Stimulated activated CD8-positive, alpha-beta memory T cell treated with anti-CD3 and anti-CD28 coated beads, Interleukin-15, amount 100 ng/mL, for 24 hours (primary cell): ENCODE data around the gene SMCO3.

ENCODE experiments used
- DNase-seq: peaks from one replicate; pipeline ENCODE4 v3.0.0-alpha.2; 2020; ENCODE audit warnings: low read depth

SMCO3 gene

DNA sequence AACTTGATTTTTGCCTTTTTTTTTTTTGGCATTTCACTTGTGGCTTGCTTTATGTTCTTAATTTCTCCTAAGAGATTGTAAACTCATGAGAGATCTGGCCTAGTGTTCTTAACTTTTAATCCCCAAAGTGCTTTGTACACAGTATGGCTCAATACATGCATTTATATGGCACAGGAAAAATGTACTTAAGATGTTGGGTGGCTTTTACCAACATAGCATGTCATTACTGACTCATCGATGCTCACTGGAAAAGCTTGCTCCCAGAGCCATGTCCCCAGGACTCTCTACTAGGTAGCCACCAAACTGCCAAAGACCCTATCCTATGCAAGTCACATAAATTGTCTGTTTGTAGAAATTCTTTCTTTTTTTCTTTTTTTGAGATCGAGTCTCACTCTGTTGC is 13.1 kb upstream of the SMCO3 start:
- no peak for DNase-seq

- no peak for DNase-seq
Measured at GRCh38 chr12:14826491-14826890, 12.5 kb upstream of the SMCO3 start.

GRCh38 chr12:14825256-14825655 is 11.3 kb upstream of the SMCO3 start:
- DNase-seq: no peak

GRCh38 chr12:14824012-14824634 is 10.1 kb upstream of the SMCO3 start:
- DNase-seq: no peak

DNA sequence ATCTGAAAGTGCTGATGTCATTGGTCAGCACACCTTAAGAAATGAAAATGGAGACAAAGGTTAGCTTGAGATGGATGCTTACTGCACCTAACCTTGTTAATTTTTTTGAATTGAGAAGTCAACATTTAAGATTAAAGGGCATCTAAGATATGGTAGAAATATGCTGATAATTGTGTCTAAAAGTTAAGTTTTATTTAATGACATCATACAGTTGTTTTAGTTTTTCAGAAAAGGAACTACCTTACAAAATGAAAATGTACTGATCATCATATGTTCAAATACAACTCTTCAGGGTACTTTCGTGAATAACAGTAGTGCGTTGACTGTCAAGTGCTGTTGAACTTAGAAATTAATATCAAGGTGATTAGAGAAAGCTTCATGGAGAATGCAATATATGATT is 2.5 kb downstream of the SMCO3 start:
- DNase-seq: no peak

GRCh38 chr12:14810953-14811483 is 3.0 kb downstream of the SMCO3 start:
- no peak for DNase-seq

DNA sequence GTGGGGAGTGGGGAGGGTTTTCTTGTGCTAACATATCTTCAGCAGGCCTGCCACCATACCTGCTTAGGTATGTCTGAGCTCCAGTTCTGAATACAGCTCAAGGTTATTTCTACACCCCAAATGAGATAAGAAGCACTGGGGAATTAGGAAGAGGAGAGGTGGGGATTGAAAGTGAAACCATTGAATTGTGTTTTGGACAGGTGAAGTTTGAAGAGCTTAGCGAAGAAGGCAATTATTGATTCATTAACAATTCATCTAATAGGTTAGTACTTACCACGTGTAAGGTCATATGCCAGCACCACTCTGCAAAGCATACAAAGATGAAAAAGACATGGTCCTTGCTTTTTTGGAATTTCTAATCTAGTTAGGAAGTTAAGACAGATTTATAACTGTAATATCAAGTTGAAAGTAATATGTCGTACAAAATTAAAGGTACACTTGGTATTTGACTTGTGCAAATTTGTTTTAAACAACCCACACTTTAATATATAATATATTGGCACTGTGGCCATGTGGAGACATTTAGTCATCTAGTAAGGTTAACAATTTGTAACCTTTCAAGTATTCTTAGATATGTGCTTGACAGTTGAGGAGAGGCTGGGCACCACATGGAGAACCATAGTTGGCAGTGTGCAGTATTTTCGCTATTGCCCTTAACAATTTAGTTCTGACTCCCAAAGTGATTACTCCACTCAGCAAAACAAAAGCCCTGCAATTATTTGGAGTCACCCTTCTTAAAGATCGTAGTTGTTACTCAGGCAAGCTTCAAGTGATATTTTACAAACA is 3.6 kb downstream of the SMCO3 start:
- no peak for DNase-seq

DNA sequence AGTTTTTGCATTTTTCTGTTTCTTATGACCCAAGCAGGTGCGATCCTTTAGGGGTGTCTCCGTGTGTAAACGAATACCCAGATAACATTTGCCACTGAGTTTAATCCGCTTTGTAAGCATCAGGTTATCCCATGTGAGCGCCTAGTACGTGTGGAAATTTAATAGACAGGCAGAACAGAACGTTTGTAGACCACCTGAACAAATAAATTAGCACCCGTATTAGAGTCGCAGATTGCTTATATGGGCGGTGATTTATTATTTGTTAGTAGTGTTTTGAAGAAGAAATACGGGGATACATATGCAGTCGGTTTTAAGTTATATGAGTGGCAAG is 10.2 kb downstream of the SMCO3 start:
- no peak for DNase-seq

DNA sequence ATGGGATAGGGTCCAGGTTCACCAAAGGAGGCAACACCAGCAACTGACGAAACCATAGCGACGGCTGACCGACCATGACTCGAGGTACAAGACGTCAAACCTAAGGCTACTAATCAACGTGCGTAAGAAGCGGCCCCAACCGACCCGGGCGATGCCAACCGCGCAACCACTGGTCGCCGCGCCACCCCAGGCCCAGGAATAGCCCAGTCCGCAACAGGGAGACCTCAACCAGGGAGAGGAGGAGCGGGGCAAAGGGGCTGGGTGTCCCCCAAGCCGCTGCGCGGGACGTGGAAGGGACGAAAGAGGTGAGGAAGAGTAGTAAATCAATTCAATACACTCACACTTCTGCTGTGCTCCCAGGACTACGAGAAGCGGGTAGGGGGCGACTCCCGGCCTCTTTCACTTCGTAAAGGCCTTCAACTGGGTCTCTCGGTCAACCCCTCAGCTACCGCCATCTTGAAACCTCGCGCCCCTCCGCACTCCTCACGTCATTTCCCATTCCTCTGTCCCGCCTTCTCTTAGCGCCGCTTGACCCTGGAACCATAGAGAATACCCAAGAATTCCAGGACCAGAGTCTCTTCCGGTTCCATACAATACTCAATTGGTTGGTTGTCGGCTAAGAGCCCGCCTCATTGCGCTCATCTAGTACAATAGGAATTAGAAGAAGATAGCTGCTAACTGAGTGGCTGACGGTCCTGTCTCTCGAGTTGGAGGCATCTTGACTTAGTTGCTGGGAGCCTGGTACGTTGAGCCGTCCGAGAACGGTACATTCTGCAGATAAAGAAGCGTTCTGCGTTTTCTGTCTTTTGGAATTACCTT is 10.8 kb downstream of the SMCO3 start, which contains the start of the genes C12orf60 and WBP11:
TSS of gene C12orf60 (plus strand) at position 660 of the 819 bp plus-strand sequence. CDS start 19,266 bp downstream, outside the sequence.
TSS of gene WBP11 (minus strand) at position 468 of the 819 bp plus-strand sequence. CDS start 2,095 bp downstream, outside the sequence.
- DNase-seq: peak; percentile 54

GRCh38 chr12:14802721-14803010 is 11.3 kb downstream of the SMCO3 start:
- no peak for DNase-seq

GRCh38 chr12:14802247-14802646 is 11.7 kb downstream of the SMCO3 start:
- no peak for DNase-seq

- no peak for DNase-seq
Measured at GRCh38 chr12:14795028-14795448, 18.9 kb downstream of the SMCO3 start.

DNA sequence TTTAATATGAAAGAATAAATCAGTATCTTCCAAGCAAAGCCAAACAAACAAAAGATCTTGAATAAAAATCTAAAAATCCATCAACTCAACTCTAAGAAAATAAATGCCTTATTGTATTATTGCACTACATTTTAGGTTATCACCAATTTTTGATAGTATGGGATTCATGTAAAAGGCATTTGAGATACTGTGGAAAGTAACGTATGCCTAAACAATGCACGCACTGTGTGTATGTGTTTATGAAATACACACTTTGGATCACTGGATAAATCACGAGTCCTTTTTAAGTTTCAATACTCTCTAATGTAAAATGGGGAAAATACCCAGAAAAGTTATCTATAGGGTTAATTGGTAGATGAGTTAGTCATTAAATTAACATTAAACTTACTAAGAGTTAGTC is 28.4 kb downstream of the SMCO3 start:
- no peak for DNase-seq

DNA sequence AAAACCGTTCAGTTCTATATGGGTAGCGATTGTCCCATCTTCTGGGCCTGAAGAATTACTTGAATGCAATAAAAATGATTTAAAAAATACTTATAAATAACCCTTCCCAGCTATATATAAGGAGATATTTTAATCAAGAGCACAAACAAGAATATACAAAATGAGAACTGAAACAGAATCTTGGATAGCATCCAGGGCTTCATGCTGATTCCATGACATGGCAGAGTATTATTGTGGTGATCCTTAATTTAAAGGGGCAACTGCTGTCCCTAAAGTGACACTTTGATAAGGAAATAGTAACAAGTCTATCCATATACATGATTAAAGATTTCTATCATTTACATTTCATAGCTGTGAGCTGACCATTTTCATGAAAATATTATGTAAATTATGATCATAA is 29.5 kb downstream of the SMCO3 start:
- no peak for DNase-seq

DNA sequence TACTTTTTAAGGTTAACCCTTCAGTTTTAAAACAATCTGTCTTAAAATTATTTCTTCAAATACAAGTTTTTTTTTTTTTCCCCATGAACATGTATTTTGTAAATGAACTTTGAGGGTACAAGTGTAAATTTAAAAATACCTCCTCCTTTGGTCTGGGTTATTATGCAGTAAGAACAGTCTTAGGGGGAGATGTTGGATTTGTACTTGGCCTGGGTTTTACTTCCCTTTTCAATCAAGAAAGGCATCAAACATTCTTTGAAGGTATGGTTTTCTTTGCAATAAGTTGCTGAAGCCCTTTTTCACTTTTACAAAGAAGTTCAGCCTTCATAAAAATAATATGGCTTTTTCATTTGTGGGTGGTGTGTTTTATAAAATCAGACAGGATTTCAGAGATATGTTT is 31.2 kb downstream of the SMCO3 start:
- no peak for DNase-seq

DNA sequence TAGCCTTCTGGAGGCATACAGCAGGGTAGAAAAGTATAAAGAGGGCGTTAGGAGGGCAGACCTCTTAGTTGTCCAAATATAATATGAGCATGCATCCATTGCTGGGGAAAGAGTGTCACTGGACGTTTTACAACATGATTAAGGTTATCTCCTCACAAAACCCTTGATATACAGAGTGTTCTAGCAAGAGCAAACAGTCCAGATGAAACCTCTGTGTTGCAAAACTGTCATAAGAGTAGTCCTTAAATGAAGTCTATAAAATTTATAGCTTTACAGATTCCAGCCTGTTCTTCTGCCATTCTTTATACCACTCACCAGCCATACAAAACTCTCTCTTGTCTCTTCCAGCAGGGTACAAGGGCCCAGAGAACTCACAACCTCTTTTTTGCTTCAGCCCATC is 32.4 kb downstream of the SMCO3 start:
- no peak for DNase-seq

DNA sequence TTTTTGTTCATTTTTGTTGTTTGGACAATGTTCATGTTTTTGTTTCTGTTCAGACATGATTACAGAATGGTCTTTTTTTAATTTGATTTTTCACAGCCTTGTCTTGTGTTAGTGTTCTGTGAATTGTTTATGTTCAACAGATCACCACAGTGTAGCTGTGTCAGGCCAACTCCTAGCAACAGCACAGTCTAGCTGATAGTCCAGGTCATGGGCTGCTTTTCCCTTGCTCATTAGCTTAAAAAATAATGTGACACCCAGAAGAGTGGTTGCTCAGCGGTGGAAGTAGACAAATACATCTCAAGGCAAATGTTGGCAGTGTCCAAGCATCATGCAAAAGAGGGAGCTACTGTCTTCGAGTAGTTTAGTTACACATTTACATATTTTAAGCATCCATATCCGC is 33.1 kb downstream of the SMCO3 start:
- no peak for DNase-seq

- no peak for DNase-seq
Measured at GRCh38 chr12:14779834-14780233, 34.1 kb downstream of the SMCO3 start.

DNA sequence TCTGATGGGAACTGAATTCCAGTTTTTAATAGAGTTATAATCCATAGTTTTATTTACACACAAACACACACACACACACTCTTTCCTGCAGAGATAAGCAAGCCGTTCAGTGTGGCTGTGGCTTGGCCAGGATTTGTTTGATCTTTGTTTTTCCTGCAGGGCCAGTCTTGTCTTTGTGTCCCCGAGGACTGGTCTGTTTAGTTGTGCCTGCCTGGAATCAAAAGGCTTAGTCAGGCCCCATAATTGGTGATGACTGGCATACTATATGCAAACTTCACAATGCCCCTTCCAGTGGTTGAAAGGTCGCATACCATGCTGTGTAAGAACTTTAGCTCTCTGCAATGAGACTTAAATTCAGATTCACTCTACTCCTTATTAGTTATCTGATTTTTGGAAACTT is 36.7 kb downstream of the SMCO3 start:
- DNase-seq: no peak

DNA sequence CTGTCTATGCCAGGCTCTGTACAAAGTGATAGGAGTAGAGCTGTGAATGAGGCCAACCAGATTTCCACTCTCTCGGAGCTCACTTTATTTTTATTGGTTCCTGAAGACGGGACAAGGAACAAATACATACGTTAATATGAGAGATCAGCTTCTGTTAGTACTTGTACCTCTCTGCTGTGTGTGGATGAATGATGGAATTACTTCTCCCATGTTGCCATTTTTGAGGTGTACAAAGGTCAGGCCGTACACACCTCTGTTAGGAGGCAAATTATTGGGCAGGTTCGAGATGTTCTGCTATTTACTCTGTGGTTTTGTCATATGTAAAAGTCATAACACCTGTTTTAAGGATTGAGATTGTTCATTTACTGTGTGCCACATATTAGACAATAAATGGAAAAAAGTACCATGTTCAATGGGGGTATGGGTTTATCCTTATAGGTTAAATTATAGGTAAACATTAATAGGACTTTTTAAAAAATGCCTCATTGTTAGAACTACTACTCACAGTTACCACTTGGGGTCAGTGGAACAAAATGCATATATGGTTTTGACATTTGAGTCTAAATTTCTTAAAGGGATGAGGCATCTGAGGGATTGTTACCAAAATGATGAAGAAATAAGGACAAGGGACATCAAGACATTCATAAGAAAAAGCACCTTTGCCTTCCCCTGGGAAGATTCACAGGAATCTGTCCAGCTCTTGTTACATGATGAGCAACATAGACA is 37.6 kb downstream of the SMCO3 start:
- no peak for DNase-seq

DNA sequence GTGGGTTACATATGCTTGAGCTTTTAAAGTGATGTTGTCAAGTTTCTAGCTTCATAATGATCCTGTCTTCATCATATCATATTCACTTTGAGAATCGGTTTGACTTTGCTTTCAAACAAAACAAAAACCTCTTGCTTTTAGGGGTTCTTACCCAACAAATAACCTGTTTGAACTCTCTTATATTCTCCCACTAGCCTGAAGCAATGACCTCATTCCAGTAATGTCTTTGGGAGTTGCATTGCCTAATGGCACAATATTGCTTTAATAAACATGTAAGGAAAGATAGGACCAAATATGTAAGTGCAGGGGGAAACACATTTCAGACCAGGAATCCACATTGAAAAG is 38.4 kb downstream of the SMCO3 start:
- no peak for DNase-seq

DNA sequence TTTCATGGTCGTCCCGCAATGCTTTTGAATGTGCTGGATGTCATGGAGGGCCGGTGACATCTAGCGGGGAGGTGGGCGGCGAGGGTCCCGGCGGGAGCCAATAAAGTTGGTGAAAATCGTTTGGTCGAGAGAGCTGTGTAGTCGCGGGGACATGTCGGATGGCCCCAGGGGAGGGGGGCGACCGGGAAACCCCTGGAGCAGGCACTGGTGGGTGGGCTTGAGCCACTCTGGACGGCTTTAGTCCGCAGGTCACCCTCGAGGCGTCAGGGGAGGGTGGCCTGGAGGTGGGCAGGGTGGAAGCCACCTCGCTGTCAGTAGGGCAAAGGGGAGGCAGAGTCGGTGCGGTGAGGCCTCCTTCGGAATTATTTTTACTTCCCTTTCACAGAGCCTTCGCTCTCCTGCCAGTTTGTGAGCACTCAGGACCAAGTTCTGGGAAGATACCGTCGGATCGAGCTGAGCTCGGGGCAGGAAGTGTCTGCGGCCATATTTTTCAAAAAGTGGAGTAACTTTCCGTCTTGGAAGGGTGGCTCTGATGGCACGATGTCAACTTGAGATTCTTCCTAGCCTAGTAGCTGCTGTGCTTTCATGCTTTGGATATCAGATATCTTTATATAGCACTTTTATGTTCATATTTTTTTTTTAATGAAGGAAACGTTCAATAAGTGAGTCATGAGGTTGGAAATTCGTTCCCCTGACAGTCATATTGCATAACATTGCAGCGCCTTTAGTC is 38.9 kb downstream of the SMCO3 start:
- DNase-seq: no peak
